ENCODE data around the gene FBXO39.
A peak's percentile ranks its signal among the peaks of the same experiment; 100 is the strongest.
"Not testable (repeated sequence)": the region's sequence is repeated elsewhere in the genome, so short reads cannot be mapped to it uniquely, and the experiment has no call there.

FBXO39 gene

GRCh38 chr17:6787081-6787693, 11.2 kb downstream of the FBXO39 start:
- intact Hi-C loops (cut with DNase I) = no loop called here
- no peak for DNase-seq

- intact Hi-C loops (cut with DNase I) = no loop called here
- DNase-seq = no peak
Measured at GRCh38 chr17:6789146-6789545, 13.1 kb downstream of the FBXO39 start.

- intact Hi-C loops (cut with DNase I) = no loop called here
Measured at GRCh38 chr17:6793748-6794493, 17.9 kb downstream of the FBXO39 start.

GRCh38 chr17:6796017-6796886, 20.2 kb downstream of the FBXO39 start:
- intact Hi-C loops (cut with DNase I) = no loop called here

More at GRCh38 chr17:6793748-6794493, 17.9 kb downstream of the FBXO39 start:
- DNase-seq = no peak

GRCh38 chr17:6796887-6797490, 21.0 kb downstream of the FBXO39 start:
- no peak for DNase-seq
- intact Hi-C loops (cut with DNase I) = no loop called here

More at GRCh38 chr17:6796017-6796886, 20.2 kb downstream of the FBXO39 start:
- DNase-seq = no peak

- DNase-seq = no peak
- intact Hi-C loops (cut with DNase I) = no loop called here
Measured at GRCh38 chr17:6797718-6798351, 21.8 kb downstream of the FBXO39 start.

- DNase-seq = no peak
- intact Hi-C loops (cut with DNase I) = no loop called here
Measured at GRCh38 chr17:6799738-6800137, 23.7 kb downstream of the FBXO39 start.

- intact Hi-C loops (cut with DNase I) = no loop called here
- no peak for DNase-seq
Measured at GRCh38 chr17:6800422-6801027, 24.5 kb downstream of the FBXO39 start.

- DNase-seq = no peak
- intact Hi-C loops (cut with DNase I) = no loop called here
Measured at GRCh38 chr17:6811510-6811909, 35.5 kb downstream of the FBXO39 start.

GRCh38 chr17:6812295-6812694, 36.3 kb downstream of the FBXO39 start:
- DNase-seq = no peak
- intact Hi-C loops (cut with DNase I) = no loop called here

GRCh38 chr17:6815775-6816174, 39.8 kb downstream of the FBXO39 start:
- intact Hi-C loops (cut with DNase I) = no loop called here
- DNase-seq = no peak

GRCh38 chr17:6816368-6816767, 40.4 kb downstream of the FBXO39 start:
- intact Hi-C loops (cut with DNase I); DNase-seq: not testable (repeated sequence)

- intact Hi-C loops (cut with DNase I) = no loop called here
- DNase-seq = no peak
Measured at GRCh38 chr17:6818938-6819337, 42.9 kb downstream of the FBXO39 start.

- no peak for DNase-seq
Measured at GRCh38 chr17:6823011-6823442, 47.0 kb downstream of the FBXO39 start.

GRCh38 chr17:6830383-6830986, 54.5 kb downstream of the FBXO39 start:
- intact Hi-C loops (cut with DNase I) = loop anchor here (10.0 kb wide), 1 partner anchor 166 kb away; no protein-coding TSS in a partner anchor
- DNase-seq = no peak

More at GRCh38 chr17:6823011-6823442, 47.0 kb downstream of the FBXO39 start:
- intact Hi-C loops (cut with DNase I) = no loop called here

GRCh38 chr17:6831661-6832263, 55.7 kb downstream of the FBXO39 start, which contains the start of gene TEKT1:
TEKT1 (minus strand) TSS chr17:6831729; CDS start chr17:6830376, 1,353 bp downstream.
- peak; percentile 52 to 95 (median 77) for DNase-seq
- intact Hi-C loops (cut with DNase I) = loop anchor here (10.0 kb wide), 1 partner anchor 167 kb away; no protein-coding TSS in a partner anchor
